Stimulated activated naive B cell treated with anti-CD40 and anti-IgM and Interleukin-4, amounts not matched to agents 10 μg/mL and 1 μg/mL and 100 μg/mL, for 72 hours (primary cell): ENCODE data around the gene ALK.

Source experiments
- ATAC-seq, 2 donors: fragments of 150-1000 bp; cut with Tn5 transposase; replicated peaks; 2 replicates each; pipeline ENCODE4 v1.10.0; 2021; ENCODE audit warnings: moderate library complexity in 1 of 2
- DNase-seq: peaks from one replicate; pipeline ENCODE4 v3.0.0; 2021
- H3K27ac Mint-ChIP-seq: one replicate; pipeline ENCODE4 v1.8.0; 2022; ENCODE audit warnings: mild to moderate bottlenecking, mixed read lengths
- H3K27me3 Mint-ChIP-seq, 2 donors: one replicate each; pipeline ENCODE4 v1.8.0; 2022; ENCODE audit warnings: mixed read lengths in 2 of 2
- H3K36me3 Mint-ChIP-seq, 2 donors: one replicate each; pipeline ENCODE4 v1.8.0; 2022; ENCODE audit warnings: mixed read lengths in 2 of 2, mild to moderate bottlenecking in 1 of 2
- H3K4me1 Mint-ChIP-seq, 2 donors: one replicate each; pipeline ENCODE4 v1.8.0; 2022; ENCODE audit warnings: mixed read lengths in 2 of 2, mild to moderate bottlenecking in 1 of 2
- H3K4me3 Mint-ChIP-seq, 2 donors: one replicate each; pipeline ENCODE4 v1.8.0; 2022; ENCODE audit warnings: mild to moderate bottlenecking in 2 of 2, mixed read lengths in 2 of 2, moderate library complexity in 1 of 2
- H3K9me3 Mint-ChIP-seq, 2 donors: one replicate each; pipeline ENCODE4 v1.8.0; 2022; ENCODE audit warnings: mixed read lengths in 2 of 2, mild to moderate bottlenecking in 1 of 2

ALK gene

DNA sequence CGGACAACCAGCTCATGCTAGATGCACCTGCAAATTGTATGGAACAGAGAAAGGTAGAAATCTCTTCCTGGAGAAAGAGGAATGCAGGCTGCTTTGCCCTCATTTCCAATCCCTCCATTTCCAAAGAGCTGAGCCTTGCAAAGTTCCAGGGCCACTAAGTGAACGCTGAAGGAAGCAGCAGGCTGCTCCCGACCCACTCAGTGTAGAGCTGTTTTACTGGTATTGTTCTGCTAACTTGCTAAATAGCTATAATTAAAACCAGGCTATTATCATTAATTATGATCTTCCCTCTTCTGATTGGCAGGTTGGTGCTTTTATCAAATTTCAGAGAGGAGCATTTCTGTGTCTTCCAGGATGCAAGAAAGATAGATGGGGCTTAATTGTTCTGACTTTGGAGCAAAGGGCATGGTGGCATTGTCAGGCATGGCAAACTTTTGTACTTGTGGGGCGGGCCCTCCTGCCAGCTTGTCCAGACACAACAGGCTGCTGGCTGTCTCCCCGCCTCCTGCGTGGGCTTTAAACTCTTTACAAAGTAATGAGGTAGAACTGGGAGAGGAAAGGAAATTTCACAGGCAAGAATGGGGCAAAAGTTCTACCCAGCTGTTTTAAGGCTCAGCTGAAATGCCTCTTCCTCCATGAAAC, 40.2 kb downstream of the ALK start:
- DNase-seq, result no peak
- Mint-ChIP-seq H3K4me3 (no peak overlapping the region), H3K27me3 (peaks cover 6 to 7% of the 10 kb centered on the region in 2 donors), H3K27ac (no peak overlapping the region), H3K9me3 (peaks cover 1 to 7% of the 10 kb centered on the region in 2 donors), H3K4me1 (no peaks in the 10 kb centered on the region), H3K36me3 (no peaks in the 10 kb centered on the region)
- ATAC-seq, result no peak

DNA sequence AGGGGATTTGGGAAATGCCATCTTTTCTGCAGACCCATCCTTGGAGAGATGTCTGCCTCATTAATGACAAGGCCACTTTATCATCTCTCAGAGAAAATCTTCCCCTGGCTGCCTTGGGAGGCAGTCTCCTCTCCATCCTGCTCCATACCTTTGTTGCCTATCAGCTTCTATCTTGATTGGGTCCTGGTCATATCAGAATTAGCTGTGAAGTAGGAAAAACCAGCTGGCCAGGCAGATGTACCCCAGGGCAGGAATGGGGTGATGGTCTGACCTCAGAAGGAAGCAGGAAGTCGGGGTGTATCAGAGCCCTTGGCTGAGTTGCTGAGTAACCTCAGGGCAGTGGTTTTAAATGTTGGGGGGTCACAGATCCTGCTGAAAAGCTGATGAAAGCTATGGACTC, 41.3 kb downstream of the ALK start:
- Mint-ChIP-seq H3K4me1 (no peaks in the 10 kb centered on the region), H3K36me3 (no peaks in the 10 kb centered on the region), H3K4me3 (no peak overlapping the region), H3K27ac (no peak overlapping the region), H3K27me3 (peaks cover 0 to 7% of the 10 kb centered on the region in 2 donors), H3K9me3 (peaks cover 2 to 7% of the 10 kb centered on the region in 2 donors)
- DNase-seq, result no peak
- ATAC-seq, result no peak

GRCh38 chr2:29879456-29879855, 41.9 kb downstream of the ALK start:
- H3K27me3 Mint-ChIP-seq, result peaks cover 0 to 7% of the 10 kb centered on the region in 2 donors
- DNase-seq (no peak), ATAC-seq (no peak)
- no peak overlapping the region for H3K27ac Mint-ChIP-seq
- H3K4me1 Mint-ChIP-seq, result no peaks in the 10 kb centered on the region
- H3K9me3 Mint-ChIP-seq, result peaks cover 2 to 4% of the 10 kb centered on the region in 2 donors
- H3K4me3 Mint-ChIP-seq, result no peak overlapping the region
- H3K36me3 Mint-ChIP-seq, result no peaks in the 10 kb centered on the region

- Mint-ChIP-seq H3K4me3 (no peak overlapping the region), H3K27me3 (peaks cover 0 to 7% of the 10 kb centered on the region in 2 donors), H3K27ac (no peak overlapping the region), H3K4me1 (no peaks in the 10 kb centered on the region), H3K9me3 (peaks cover 0 to 2% of the 10 kb centered on the region in 2 donors), H3K36me3 (no peaks in the 10 kb centered on the region)
- DNase-seq (no peak), ATAC-seq (no peak)
Observed at GRCh38 chr2:29878898-29879297, 42.5 kb downstream of the ALK start.

- Mint-ChIP-seq H3K27me3 (peaks cover 2 to 8% of the 10 kb centered on the region in 2 donors), H3K9me3 (peaks cover 0 to 2% of the 10 kb centered on the region in 2 donors), H3K4me1 (no peaks in the 10 kb centered on the region), H3K27ac (no peak overlapping the region), H3K36me3 (no peaks in the 10 kb centered on the region), H3K4me3 (no peak overlapping the region)
- DNase-seq (no peak), ATAC-seq (no peak)
Observed at GRCh38 chr2:29876374-29876773, 45.0 kb downstream of the ALK start.

DNA sequence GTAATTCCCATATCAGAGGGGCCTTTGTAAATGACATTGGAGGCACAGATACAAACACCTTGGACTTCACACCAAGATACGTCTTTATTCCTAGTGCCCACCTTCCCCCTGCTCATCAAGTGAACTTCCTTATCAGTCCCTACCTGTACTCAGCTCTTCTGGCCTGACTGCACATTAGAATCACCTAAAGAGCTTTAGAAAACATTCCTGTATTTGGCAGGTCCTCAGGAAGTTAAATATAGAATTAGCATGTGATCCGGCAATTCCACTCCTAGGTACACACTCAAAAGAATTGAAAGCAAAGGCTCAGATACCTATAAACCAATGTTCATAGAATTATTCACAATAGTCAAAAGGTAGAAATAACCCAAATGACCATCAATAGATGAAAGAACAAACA, 46.6 kb downstream of the ALK start:
- ATAC-seq (no peak), DNase-seq (no peak)
- peaks cover 0 to 8% of the 10 kb centered on the region in 2 donors for H3K27me3 Mint-ChIP-seq
- H3K27ac Mint-ChIP-seq, result no peak overlapping the region
- H3K36me3 Mint-ChIP-seq, result no peaks in the 10 kb centered on the region
- H3K4me3 Mint-ChIP-seq, result no peak overlapping the region
- no peaks in the 10 kb centered on the region for H3K4me1 Mint-ChIP-seq
- H3K9me3 Mint-ChIP-seq, result peaks cover 0 to 2% of the 10 kb centered on the region in 2 donors

- H3K27me3 Mint-ChIP-seq, result peaks cover 2 to 8% of the 10 kb centered on the region in 2 donors
- H3K4me1 Mint-ChIP-seq, result no peaks in the 10 kb centered on the region
- no peak overlapping the region for H3K4me3 Mint-ChIP-seq
- DNase-seq (no peak), ATAC-seq (no peak)
- H3K9me3 Mint-ChIP-seq, result peaks cover 0 to 2% of the 10 kb centered on the region in 2 donors
- no peaks in the 10 kb centered on the region for H3K36me3 Mint-ChIP-seq
- H3K27ac Mint-ChIP-seq, result no peak overlapping the region
Observed at GRCh38 chr2:29872870-29873269, 48.5 kb downstream of the ALK start.

DNA sequence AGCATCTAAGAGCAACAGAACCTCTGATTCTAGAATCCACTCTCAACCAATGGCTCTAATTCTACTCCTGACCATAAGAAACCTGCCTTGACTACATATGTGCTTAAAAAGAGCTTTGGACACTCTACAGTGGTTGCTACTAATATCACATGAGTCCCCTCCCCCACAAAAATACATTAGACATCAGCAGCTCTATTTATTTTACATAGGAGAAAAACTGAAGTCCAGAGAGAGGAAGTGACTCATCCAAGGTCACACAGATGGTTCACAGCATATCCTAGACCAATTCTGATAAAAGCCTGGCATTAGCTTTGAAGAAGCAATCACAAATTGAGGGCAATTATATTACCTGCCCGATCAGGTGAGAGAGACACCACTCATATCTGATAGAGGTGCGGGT, 49.8 kb downstream of the ALK start:
- peaks cover 0 to 4% of the 10 kb centered on the region in 2 donors for H3K9me3 Mint-ChIP-seq
- ATAC-seq (no peak), DNase-seq (no peak)
- H3K27ac Mint-ChIP-seq, result no peak overlapping the region
- H3K36me3 Mint-ChIP-seq, result no peaks in the 10 kb centered on the region
- no peaks in the 10 kb centered on the region for H3K4me1 Mint-ChIP-seq
- no peak overlapping the region for H3K4me3 Mint-ChIP-seq
- peaks cover 5 to 8% of the 10 kb centered on the region in 2 donors for H3K27me3 Mint-ChIP-seq

GRCh38 chr2:29865512-29865911, 55.9 kb downstream of the ALK start:
- no peak overlapping the region for H3K27ac Mint-ChIP-seq
- peaks cover 0 to 1% of the 10 kb centered on the region in 2 donors for H3K9me3 Mint-ChIP-seq
- H3K4me1 Mint-ChIP-seq, result no peaks in the 10 kb centered on the region

DNA sequence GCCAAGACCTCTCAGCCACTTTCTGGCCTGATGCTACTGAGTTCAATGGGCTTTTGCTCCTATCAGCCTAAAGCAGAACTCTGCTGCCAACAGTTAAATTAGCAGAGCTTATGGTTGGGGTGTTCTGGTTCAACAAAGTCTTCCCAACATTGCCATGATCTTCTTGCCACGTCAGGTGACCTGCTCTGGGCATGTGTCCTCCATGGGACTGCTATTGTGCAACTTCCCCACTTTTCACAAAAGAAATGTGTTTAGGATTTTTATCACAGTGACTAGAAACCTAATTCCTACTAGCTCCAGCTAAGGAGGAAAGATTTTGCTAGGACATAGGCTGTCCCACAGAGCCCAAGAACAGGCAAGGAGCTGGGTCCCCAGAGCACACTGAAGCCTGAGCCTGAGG, 56.4 kb downstream of the ALK start:
- no peaks in the 10 kb centered on the region for H3K4me1 Mint-ChIP-seq
- ATAC-seq (no peak), DNase-seq (no peak)
- H3K4me3 Mint-ChIP-seq, result no peak overlapping the region
- H3K36me3 Mint-ChIP-seq, result no peaks in the 10 kb centered on the region
- no peak overlapping the region for H3K27ac Mint-ChIP-seq
- peaks cover 0 to 1% of the 10 kb centered on the region in 2 donors for H3K9me3 Mint-ChIP-seq
- H3K27me3 Mint-ChIP-seq, result peaks cover 13 to 18% of the 10 kb centered on the region in 2 donors

More at GRCh38 chr2:29865512-29865911, 55.9 kb downstream of the ALK start:
- H3K4me3 Mint-ChIP-seq, result no peak overlapping the region
- no peaks in the 10 kb centered on the region for H3K36me3 Mint-ChIP-seq
- peaks cover 9 to 15% of the 10 kb centered on the region in 2 donors for H3K27me3 Mint-ChIP-seq
- ATAC-seq, result peak in 1 of 2 donors; percentile 46
- no peak for DNase-seq

DNA sequence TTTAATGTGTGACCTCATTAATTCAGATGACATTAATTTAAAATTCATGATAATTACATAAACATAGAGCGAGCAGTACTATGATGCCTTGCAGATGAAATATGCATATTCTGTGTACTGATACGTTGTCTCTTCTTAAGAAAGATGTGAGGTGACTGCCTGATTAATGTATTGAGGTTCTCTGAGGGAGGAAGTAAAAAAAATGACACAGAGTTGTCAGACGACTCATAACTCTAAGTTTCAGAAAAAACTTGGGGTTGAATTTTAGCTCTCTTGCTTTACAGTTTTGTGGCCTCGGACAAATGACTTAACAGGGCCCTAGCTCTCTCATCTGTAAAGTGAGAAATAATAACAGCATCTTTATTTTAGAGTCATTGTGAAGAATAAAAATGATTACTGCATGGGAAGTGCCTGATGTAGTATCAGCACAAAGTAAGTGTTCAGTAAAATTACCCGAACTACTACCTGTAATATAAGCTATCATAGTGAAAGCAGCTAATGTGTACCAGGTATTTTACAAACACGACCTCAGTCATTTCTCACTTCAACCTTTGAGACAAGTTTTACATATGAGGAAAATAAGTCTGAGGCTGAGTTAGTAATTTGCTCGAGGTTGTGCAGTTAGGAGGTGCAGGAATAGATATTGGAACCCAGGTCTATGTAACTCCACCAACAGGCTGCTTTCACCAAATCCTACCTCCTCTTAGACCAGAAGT, 65.3 kb downstream of the ALK start:
- H3K9me3 Mint-ChIP-seq, result peaks cover 5 to 11% of the 10 kb centered on the region in 2 donors
- peaks cover 18 to 27% of the 10 kb centered on the region in 2 donors for H3K27me3 Mint-ChIP-seq
- H3K27ac Mint-ChIP-seq, result no peak overlapping the region
- H3K36me3 Mint-ChIP-seq, result no peaks in the 10 kb centered on the region
- no peaks in the 10 kb centered on the region for H3K4me1 Mint-ChIP-seq
- no peak overlapping the region for H3K4me3 Mint-ChIP-seq
- no peak for ATAC-seq
- DNase-seq, result no peak

GRCh38 chr2:29850794-29851193, 70.6 kb downstream of the ALK start:
- Mint-ChIP-seq H3K9me3 (peaks cover 5 to 11% of the 10 kb centered on the region in 2 donors), H3K36me3 (no peaks in the 10 kb centered on the region), H3K4me3 (no peak overlapping the region), H3K27ac (no peak overlapping the region), H3K4me1 (no peaks in the 10 kb centered on the region), H3K27me3 (peaks cover 10 to 17% of the 10 kb centered on the region in 2 donors)
- DNase-seq (no peak), ATAC-seq (no peak)

DNA sequence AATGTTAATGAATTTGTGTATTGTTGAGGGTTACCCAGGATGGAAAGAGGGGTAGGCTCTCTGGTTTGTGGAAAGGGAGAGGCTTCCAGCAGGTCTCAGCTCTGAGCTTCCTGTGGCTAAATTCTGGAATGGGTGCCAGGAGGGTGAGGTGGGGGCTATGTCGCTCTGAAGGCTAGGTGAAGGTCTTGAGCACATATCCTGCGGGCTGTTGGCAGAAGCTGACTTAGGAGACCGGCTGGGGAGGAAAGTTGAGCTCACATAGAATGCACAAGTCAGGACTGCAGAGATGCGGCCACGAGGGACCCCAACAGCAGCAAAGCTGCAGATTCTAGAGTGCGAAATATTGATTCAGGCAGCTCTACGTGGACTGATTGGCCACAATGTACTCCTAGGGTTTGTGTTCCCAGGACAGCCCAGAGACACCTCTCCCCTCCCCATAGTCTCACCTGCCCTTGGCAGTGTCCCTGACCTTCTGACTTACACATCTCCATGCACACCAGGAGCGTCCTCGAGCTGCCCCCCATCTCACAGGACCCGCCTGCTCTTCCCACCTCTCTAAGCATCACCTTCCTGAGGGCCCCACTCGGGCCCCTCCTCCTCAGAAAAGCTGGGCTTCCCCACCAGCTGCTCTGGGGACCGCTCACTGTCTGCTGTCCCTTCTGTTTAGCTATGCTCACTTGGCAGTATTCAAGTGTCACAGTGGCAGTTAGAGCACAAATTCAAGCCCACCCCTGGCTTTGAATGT, 72.6 kb downstream of the ALK start:
- DNase-seq, result no peak
- H3K9me3 Mint-ChIP-seq, result peaks cover 5 to 10% of the 10 kb centered on the region in 2 donors
- no peaks in the 10 kb centered on the region for H3K36me3 Mint-ChIP-seq
- H3K27me3 Mint-ChIP-seq, result peaks cover 10 to 17% of the 10 kb centered on the region in 2 donors
- ATAC-seq, result no peak
- H3K27ac Mint-ChIP-seq, result no peak overlapping the region
- H3K4me3 Mint-ChIP-seq, result no peak overlapping the region
- no peaks in the 10 kb centered on the region for H3K4me1 Mint-ChIP-seq

- peaks cover 2 to 3% of the 10 kb centered on the region in 2 donors for H3K9me3 Mint-ChIP-seq
- H3K27ac Mint-ChIP-seq, result no peak overlapping the region
- no peak for ATAC-seq
- no peaks in the 10 kb centered on the region for H3K4me1 Mint-ChIP-seq
- H3K27me3 Mint-ChIP-seq, result peaks cover 16% of the 10 kb centered on the region in 2 donors
- no peak overlapping the region for H3K4me3 Mint-ChIP-seq
- no peak for DNase-seq
- H3K36me3 Mint-ChIP-seq, result no peaks in the 10 kb centered on the region
Observed at GRCh38 chr2:29847886-29848285, 73.5 kb downstream of the ALK start.
